HepG2 (cell line): ENCODE data around the gene DCLRE1B. TPM values are rescaled to one million over a fixed set of nuclear protein-coding genes. Genes with fewer than 3 reads are reported as not detected.

Source experiments
- ATAC-seq: fragments of 200-7000 bp; cut with Tn5 transposase; 3 replicates; pipeline ENCODE4 v1.9.1; 2020; ENCODE audit warnings: mild to moderate bottlenecking, moderate library complexity
- BruUV-seq: library from RNA; stranded (reverse); fragments of 400-500 nt; replicated peaks from 2 replicates; lab custom pipeline; 2021; lab: Mats Ljungman, UMichigan
- CTCF ChIA-PET: fragments of 300-600 bp; formaldehyde crosslinking; extraction: SDS; loops from one replicate; lab custom pipeline; 2021; ENCODE audit warnings: low total read pairs, inconsistent platforms, low intra/inter-chr PET ratio; lab: Yijun Ruan, JAX
- POLR2A ChIA-PET: fragments of 350-600 bp; sonication (Branson Sonifier 250); formaldehyde crosslinking; loops from one replicate; lab custom pipeline; 2020; ENCODE audit warnings: antibody characterized with exemption, inconsistent platforms; lab: Yijun Ruan, JAX
- DNase-seq: peaks from one replicate; pipeline ENCODE4 v3.0.0-alpha.2; 2015; ENCODE audit warnings: low spot score
- FAIRE-seq: peaks from 3 replicates; lab custom pipeline; 2011; peaks lifted over from hg19 to GRCh38; lab: Jason Lieb, UNC
- H2AFZ ChIP-seq: one replicate; pipeline ENCODE4 v1.6.1; 2011; ENCODE audit warnings: low read length, inconsistent platforms
- H3K27ac ChIP-seq: fragments of 300-600 bp; 3 replicates; pipeline ENCODE4 v1.8.0; 2011; ENCODE audit warnings: mixed run types, mild to moderate bottlenecking, mixed read lengths, low read length, inconsistent platforms; ENCODE audit not compliant: insufficient read depth; ENCODE audit errors: extremely low read length
- H3K27me3 ChIP-seq, 2 experiments: fragments of 200-600 bp in 1 of 2; 2 replicates in 1 of 2; 3 replicates in 1 of 2; pipeline versions ENCODE4 v1.6.0 to v1.8.0; 2011; ENCODE audit warnings: low read length in 2 of 2, mild to moderate bottlenecking in 2 of 2, moderate library complexity in 2 of 2, inconsistent platforms in 1 of 2; ENCODE audit not compliant: insufficient read depth in 2 of 2, control insufficient read depth in 1 of 2
- H3K36me3 ChIP-seq, 2 experiments: fragments of 200-600 bp in 1 of 2; replicated peaks in 1 of 2; 2 replicates in 1 of 2; 3 replicates in 1 of 2; pipeline versions ENCODE4 v1.5.1 to v1.8.0; 2011; ENCODE audit warnings: low read length in 2 of 2, inconsistent platforms in 1 of 2; ENCODE audit not compliant: insufficient read depth in 2 of 2, control insufficient read depth in 1 of 2
- H3K4me1 ChIP-seq: 2 replicates; pipeline ENCODE4 v1.5.1; 2012; ENCODE audit warnings: low read length, inconsistent platforms; ENCODE audit not compliant: insufficient read depth
- H3K4me2 ChIP-seq: 2 replicates; pipeline ENCODE4 v1.6.0; 2011; ENCODE audit warnings: low read depth, low read length, inconsistent platforms
- H3K4me3 ChIP-seq, 3 experiments: fragments of 200-600 bp in 1 of 3; sonication (generic), shearing (Covaris generic) in 1 of 3; replicated peaks in 1 of 3; 2 replicates each; pipeline ENCODE4 v1.5.1; 2011 to 2016; ENCODE audit warnings: low read length in 3 of 3, inconsistent platforms in 2 of 3, low read depth in 2 of 3, mild to moderate bottlenecking in 2 of 3, control low read depth in 1 of 3, mixed read lengths in 1 of 3; ENCODE audit not compliant: insufficient read depth in 1 of 3
- H3K79me2 ChIP-seq: one replicate; pipeline ENCODE4 v1.6.1; 2011; ENCODE audit warnings: low read length, inconsistent platforms; ENCODE audit not compliant: insufficient read depth
- H3K9ac ChIP-seq: 2 replicates; pipeline ENCODE4 v1.6.0; 2011; ENCODE audit warnings: mild to moderate bottlenecking, low read depth, low read length, inconsistent platforms; ENCODE audit not compliant: insufficient read depth
- H3K9me3 ChIP-seq: 2 replicates; pipeline ENCODE4 v1.5.1; 2012; ENCODE audit warnings: mild to moderate bottlenecking, low read length
- H4K20me1 ChIP-seq: 2 replicates; pipeline ENCODE4 v1.6.0; 2011; ENCODE audit warnings: inconsistent platforms, mild to moderate bottlenecking, low read length, moderate library complexity; ENCODE audit not compliant: insufficient read depth
- ISX ChIP-seq: sonication (generic); formaldehyde crosslinking; conservative IDR thresholded peaks from 2 replicates; pipeline ENCODE4 v1.5.0; 2020; ENCODE audit warnings: missing genetic modification reagents
- NFKB2 ChIP-seq: sonication (generic); formaldehyde crosslinking; IDR thresholded peaks from 2 replicates; pipeline ENCODE4 v1.4.0; 2020; ENCODE audit warnings: missing genetic modification reagents, borderline replicate concordance
- ZNF577 ChIP-seq: sonication (generic); formaldehyde crosslinking; IDR thresholded peaks from 2 replicates; pipeline ENCODE4 v1.4.0; 2020; ENCODE audit warnings: mild to moderate bottlenecking, low read depth, missing genetic modification reagents, borderline replicate concordance
- ZNF652 ChIP-seq: IDR thresholded peaks from 2 replicates; pipeline ENCODE4 v1.6.1; 2016; ENCODE audit warnings: low read depth, borderline replicate concordance
- WGBS: methylation state at CpG from one replicate; pipeline ENCODE4 v1.1.6; 2017; ENCODE audit warnings: low lambda C conversion rate; 5-methylcytosine and 5-hydroxymethylcytosine counted together
- in situ Hi-C: cut with HindIII; loops from 2 replicates; pipeline ENCODE4 v1.10.0; 2017; ENCODE audit warnings: low pct_unique_long_range_greater_than_20kb; ENCODE audit not compliant: extremely low pct_ligation_motif_present
- intact Hi-C: fragments of 100-400 bp; cut with micrococcal nuclease; formaldehyde crosslinking; loops from one replicate; pipeline ENCODE4 v1.10.0; 2022; ENCODE audit not compliant: unreplicated experiment
- polyA plus RNA-seq, 8 experiments: library from polyadenylated mRNA; depleted of rRNA in 3 of 8; stranded (reverse) in 7 of 8; unstranded in 1 of 8; fragments of >200 nt; fragmentation: Illumina TruSeq in 4 of 8; extraction: Trizol in 4 of 8; gene quantifications; 2 replicates each; pipeline versions ENCODE4 v1.2.1 to v1.2.3, GENCODE V29; 2011 to 2016; ENCODE audit warnings: low read depth in 4 of 8, missing spikeins in 1 of 8, mixed read lengths in 1 of 8; ENCODE audit not compliant: insufficient read depth in 1 of 8
- total RNA-seq, 5 experiments: library from RNA; depleted of rRNA; stranded (reverse); fragments of >200 nt; fragmentation: Illumina TruSeq; extraction: Trizol; gene quantifications; 2 replicates each; pipeline ENCODE4 v1.2.3, GENCODE V29; 2016; ENCODE audit warnings: low read depth in 1 of 5
- TF ChIP-seq, protein P1 (sequence below): IDR thresholded peaks from 2 replicates; pipeline ENCODE4 v1.6.1; 2016; ENCODE audit warnings: missing compliant biosample characterization, missing genetic modification reagents, borderline replicate concordance
- TF ChIP-seq, protein P2 (sequence below): sonication (generic); formaldehyde crosslinking; IDR thresholded peaks from 2 replicates; pipeline ENCODE4 v1.5.0; 2020; ENCODE audit warnings: mild to moderate bottlenecking, missing genetic modification reagents, borderline replicate concordance

The DCLRE1B gene
- total and polyA plus RNA-seq, 2 of the 13 experiments (the other 11 are each of a cell fraction or from before 2014, with no cell fraction given): 2.7 to 8.0 TPM

- FAIRE-seq: no peak
- Histone ChIP-seq H3K9me3 (no peaks in the 10 kb centered on the region), H4K20me1 (peaks cover 8% of the 10 kb centered on the region; the same call in 1 of the 2 replicates), H2AFZ (no peak overlapping the region), H3K27ac (peak overlapping the region; percentile 62), H3K4me1 (peaks cover 50% of the 10 kb centered on the region), H3K36me3 (peaks cover 4 to 15% of the 10 kb centered on the region in 2 experiments; a peak in 3 of 5 replicates), H3K27me3 (no peaks in the 10 kb centered on the region), H3K4me2 (peak overlapping the region; percentile 37), H3K4me3 (no peak overlapping the region), H3K79me2 (peaks cover 79% of the 10 kb centered on the region), H3K9ac (no peak overlapping the region)
- BruUV-seq: no TSS peak
- ChIA-PET POLR2A (interaction anchor here (0.8 to 4.9 kb wide), 2 partner anchors 16 to 41 kb away, joined by 3 to 37 read pairs; partner anchors contain the start of genes DCLRE1B and HIPK1), CTCF (no interaction called here)
- no peak for ATAC-seq
- whole genome bisulfite sequencing: 100% methylated on average over 1 of the region's 1 CpG
- no peak for DNase-seq
- TF ChIP-seq ZNF652 (CRISPR knock-in tag) (peak; percentile 84), ISX (CRISPR knock-in tag) (no peak)
- intact Hi-C loops (loop anchor here (5.0 kb wide), 1 partner anchor 109 kb away; no protein-coding TSS in a partner anchor), in situ Hi-C loops (no loop called here)
These were observed 41.0 kb downstream of the DCLRE1B start for GRCh38 chr1:113946112-113946511.

DNA sequence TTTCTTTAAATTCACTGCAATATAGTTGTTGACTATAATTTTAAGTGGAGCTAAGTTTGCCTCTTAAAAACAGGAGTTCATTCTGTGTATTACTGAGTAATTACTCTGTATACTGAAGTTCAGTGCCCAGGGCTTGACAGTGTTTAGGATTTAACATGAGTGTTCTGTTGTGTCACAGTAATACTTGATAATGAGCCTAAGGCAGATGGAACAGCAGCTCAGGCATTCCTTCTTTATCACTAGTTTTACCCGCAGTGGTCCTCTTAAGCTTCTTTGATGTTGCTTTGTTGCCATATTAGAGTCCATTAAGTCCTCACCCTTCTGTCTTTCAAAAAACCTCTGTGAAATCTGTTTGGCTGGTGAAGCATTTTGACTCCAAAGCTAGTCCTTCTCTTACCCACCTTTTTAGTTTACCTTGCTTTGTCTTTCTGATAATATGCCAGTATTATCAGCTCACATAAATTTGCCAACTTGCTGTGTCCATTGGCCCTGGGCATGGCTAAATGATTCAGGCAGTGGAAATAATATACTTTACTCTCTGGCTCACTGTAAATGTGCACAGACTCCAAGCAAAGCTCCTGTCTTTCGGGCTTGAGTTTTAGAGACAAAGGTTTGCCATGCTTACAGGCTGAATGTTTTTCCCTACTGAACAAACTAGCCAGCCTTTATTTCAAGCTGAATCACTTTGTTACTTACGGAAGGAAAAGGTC lies 41.7 kb downstream of the DCLRE1B start:
- POLR2A ChIA-PET: interaction anchor here (0.8 to 4.9 kb wide), 2 partner anchors 17 to 42 kb away, joined by 3 to 37 read pairs; partner anchors contain the start of genes DCLRE1B and HIPK1
- Histone ChIP-seq H3K79me2 (peaks cover 79% of the 10 kb centered on the region), H4K20me1 (peaks cover 8% of the 10 kb centered on the region; the same call in 1 of the 2 replicates), H3K4me1 (peaks cover 57% of the 10 kb centered on the region), H2AFZ (no peak overlapping the region), H3K4me3 (no peak overlapping the region; a peak in 1 of 6 replicates), H3K9ac (peak overlapping the region; percentile 9; the same call in 1 of the 2 replicates), H3K9me3 (no peaks in the 10 kb centered on the region), H3K27me3 (no peaks in the 10 kb centered on the region), H3K4me2 (peak overlapping the region; percentile 37), H3K27ac (peak overlapping the region; percentile 62), H3K36me3 (peaks cover 1 to 12% of the 10 kb centered on the region in 2 experiments; a peak in 3 of 5 replicates)
- in situ Hi-C loops: no loop called here
- ATAC-seq (peak; percentile 57), DNase-seq (peak; percentile 43), FAIRE-seq (no peak)
- no TSS peak for BruUV-seq
- intact Hi-C loops: loop anchor here (5.0 kb wide), 1 partner anchor 110 kb away; no protein-coding TSS in a partner anchor
- 18% methylated on average over 3 of the region's 3 CpGs for WGBS
- CTCF ChIA-PET: no interaction called here
- TF ChIP-seq ZNF577 (no peak), NFKB2 (CRISPR knock-in tag) (no peak)
- TF ChIP-seq, protein P1, sequence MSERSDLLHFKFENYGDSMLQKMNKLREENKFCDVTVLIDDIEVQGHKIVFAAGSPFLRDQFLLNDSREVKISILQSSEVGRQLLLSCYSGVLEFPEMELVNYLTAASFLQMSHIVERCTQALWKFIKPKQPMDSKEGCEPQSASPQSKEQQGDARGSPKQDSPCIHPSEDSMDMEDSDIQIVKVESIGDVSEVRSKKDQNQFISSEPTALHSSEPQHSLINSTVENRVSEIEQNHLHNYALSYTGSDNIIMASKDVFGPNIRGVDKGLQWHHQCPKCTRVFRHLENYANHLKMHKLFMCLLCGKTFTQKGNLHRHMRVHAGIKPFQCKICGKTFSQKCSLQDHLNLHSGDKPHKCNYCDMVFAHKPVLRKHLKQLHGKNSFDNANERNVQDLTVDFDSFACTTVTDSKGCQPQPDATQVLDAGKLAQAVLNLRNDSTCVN: no peak
- TF ChIP-seq, protein P2, sequence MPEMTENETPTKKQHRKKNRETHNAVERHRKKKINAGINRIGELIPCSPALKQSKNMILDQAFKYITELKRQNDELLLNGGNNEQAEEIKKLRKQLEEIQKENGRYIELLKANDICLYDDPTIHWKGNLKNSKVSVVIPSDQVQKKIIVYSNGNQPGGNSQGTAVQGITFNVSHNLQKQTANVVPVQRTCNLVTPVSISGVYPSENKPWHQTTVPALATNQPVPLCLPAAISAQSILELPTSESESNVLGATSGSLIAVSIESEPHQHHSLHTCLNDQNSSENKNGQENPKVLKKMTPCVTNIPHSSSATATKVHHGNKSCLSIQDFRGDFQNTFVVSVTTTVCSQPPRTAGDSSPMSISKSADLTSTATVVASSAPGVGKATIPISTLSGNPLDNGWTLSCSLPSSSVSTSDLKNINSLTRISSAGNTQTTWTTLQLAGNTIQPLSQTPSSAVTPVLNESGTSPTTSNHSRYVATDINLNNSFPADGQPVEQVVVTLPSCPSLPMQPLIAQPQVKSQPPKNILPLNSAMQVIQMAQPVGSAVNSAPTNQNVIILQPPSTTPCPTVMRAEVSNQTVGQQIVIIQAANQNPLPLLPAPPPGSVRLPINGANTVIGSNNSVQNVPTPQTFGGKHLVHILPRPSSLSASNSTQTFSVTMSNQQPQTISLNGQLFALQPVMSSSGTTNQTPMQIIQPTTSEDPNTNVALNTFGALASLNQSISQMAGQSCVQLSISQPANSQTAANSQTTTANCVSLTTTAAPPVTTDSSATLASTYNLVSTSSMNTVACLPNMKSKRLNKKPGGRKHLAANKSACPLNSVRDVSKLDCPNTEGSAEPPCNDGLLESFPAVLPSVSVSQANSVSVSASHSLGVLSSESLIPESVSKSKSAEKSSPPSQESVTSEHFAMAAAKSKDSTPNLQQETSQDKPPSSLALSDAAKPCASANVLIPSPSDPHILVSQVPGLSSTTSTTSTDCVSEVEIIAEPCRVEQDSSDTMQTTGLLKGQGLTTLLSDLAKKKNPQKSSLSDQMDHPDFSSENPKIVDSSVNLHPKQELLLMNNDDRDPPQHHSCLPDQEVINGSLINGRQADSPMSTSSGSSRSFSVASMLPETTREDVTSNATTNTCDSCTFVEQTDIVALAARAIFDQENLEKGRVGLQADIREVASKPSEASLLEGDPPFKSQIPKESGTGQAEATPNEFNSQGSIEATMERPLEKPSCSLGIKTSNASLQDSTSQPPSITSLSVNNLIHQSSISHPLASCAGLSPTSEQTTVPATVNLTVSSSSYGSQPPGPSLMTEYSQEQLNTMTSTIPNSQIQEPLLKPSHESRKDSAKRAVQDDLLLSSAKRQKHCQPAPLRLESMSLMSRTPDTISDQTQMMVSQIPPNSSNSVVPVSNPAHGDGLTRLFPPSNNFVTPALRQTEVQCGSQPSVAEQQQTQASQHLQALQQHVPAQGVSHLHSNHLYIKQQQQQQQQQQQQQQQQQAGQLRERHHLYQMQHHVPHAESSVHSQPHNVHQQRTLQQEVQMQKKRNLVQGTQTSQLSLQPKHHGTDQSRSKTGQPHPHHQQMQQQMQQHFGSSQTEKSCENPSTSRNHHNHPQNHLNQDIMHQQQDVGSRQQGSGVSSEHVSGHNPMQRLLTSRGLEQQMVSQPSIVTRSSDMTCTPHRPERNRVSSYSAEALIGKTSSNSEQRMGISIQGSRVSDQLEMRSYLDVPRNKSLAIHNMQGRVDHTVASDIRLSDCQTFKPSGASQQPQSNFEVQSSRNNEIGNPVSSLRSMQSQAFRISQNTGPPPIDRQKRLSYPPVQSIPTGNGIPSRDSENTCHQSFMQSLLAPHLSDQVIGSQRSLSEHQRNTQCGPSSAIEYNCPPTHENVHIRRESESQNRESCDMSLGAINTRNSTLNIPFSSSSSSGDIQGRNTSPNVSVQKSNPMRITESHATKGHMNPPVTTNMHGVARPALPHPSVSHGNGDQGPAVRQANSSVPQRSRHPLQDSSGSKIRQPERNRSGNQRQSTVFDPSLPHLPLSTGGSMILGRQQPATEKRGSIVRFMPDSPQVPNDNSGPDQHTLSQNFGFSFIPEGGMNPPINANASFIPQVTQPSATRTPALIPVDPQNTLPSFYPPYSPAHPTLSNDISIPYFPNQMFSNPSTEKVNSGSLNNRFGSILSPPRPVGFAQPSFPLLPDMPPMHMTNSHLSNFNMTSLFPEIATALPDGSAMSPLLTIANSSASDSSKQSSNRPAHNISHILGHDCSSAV (CRISPR knock-in tag): no peak
